GM21529 (cell line): ENCODE results near the gene MBP.

ENCODE experiments used
- ATAC-seq: cut with Tn5 transposase; IDR thresholded peaks from one replicate; pipeline ENCODE4 v1.9.1; 2021; ENCODE audit not compliant: unreplicated experiment

The MBP gene

DNA sequence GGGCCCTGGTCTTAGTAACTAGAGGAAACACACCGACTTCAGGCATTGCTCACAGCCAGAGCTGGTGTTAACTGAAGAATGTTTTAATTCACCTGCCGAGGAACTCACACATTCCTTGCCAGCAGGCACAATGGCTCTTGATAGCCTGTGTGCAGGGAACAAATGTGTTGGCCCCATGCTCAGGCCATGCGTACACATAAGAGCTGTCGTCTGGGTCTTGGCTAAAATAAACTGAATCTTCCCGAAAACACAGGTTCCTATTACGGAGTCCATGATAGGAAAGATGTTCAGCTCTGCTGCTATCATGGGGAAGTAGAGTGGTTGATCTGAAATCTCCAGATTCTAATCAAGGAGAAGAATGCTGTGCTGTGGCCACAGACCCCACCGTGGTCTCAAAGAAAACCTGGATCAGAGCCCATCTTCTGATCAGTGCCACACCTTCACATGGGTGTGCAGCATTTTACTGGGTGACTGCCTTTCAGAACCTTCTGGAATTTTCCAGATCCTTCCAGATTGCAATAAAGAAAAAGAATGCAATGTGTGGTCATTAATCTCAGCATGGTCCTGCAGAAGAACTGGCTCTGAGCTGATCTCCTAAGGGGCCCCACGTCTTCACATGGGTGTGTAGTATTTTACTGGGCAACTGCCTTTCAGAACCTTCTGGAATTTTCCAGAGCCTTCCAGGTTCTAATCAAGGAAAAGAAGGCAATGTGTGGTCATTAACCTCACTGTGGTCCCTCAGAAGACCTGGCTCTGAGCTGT lies 17.2 kb downstream of the MBP start:
- no peak for ATAC-seq

GRCh38 chr18:77114415-77115191 lies 18.0 kb downstream of the MBP start:
- peak; percentile 82 for ATAC-seq

- ATAC-seq: no peak
These were observed 18.5 kb downstream of the MBP start for GRCh38 chr18:77114152-77114414.

DNA sequence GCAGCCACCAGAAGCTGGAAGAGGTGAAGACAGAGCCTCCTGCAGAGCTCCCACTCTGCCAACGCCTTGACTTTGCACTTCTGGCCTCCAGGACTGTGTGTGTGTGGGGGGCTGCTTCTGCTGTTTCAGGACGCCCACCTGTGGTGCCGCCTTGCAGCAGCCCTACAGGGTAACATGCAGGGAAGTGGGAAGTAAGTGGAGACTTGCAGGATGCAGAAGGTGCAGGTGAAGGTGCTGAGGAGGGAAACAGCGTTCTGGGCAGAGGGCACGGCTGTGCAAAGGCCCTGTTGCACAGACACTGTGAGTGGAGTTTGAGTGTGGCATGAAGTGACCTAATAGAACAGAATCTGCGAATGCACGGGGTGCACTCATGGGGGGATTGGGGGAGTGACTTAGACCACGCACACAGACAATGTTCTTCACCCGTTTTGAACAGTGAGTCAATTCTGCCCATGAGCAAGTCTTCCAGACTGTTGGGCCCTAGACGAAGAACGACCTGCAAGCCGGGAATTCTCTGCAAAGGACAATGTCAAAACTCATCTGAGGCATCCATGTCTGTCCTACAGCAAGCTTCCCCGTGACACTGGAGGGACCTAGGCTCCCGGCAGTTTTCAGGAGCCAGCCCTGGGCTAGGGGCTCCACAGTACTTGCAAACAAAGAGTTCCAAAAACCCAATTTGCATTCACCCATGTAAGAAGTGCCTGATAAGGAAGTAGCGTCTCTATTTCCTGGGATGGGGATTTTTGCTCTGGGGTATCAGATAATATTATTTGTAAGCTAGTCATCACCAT lies 19.0 kb downstream of the MBP start:
- ATAC-seq: no peak

DNA sequence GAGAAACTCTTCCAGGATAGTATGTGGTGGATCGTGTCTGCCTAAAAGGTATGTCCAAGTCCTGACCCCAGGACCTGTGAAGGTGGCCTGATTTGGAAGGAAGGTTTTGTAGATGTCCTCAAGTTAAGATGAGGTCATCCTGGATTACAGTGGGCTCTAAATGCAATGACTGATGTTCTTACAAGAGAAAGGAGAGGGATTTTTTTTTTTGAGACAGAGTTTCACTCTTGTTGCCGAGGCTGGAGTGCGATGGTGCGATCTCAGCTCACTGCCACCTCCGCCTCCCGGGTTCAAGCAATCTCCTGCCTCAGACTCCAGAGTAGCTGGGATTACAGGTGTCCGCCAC lies 19.9 kb downstream of the MBP start:
- ATAC-seq: no peak

DNA sequence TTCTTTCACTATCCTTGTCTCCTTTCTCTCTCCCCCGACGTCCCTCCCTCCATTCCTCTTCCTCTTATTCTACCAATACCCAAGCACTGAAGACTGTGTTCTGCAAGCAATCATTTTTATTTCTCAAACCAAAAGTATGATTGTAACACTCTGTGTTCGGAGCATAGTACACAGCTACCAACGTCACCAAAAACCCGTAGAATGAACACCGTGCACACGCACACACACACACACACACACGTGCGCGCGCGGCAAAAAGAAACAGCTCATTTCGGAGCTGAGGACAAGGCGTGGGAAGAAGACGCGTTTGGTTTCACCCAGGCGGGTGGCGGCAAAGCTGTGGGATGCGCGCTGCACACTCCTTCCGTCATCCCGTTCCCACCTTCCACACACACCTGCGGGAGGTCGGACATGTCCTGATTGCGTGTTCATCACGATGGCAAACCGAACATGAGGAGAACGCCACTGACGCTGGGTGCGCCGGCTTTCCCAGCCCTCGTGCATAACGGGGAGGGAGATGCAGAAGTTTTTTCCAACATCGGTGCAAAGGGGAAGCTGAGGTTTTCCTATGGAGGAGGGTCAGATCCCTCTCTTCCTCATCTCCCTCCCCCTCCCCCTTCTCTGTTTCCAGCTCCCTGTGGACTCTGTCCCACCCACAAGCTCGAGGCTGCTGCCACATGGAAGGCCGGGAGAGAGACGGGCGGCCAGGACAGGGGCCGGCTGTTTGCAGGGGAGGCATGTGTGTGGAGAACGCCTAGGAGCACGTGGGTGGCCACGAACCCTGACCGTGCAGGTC lies 20.4 kb downstream of the MBP start:
- no peak for ATAC-seq

- no peak for ATAC-seq
These were observed 21.1 kb downstream of the MBP start for GRCh38 chr18:77111449-77111848.

- ATAC-seq: no peak
These were observed 21.6 kb downstream of the MBP start for GRCh38 chr18:77110936-77111335.

- ATAC-seq: no peak
These were observed 22.2 kb downstream of the MBP start for GRCh38 chr18:77110400-77110799.

DNA sequence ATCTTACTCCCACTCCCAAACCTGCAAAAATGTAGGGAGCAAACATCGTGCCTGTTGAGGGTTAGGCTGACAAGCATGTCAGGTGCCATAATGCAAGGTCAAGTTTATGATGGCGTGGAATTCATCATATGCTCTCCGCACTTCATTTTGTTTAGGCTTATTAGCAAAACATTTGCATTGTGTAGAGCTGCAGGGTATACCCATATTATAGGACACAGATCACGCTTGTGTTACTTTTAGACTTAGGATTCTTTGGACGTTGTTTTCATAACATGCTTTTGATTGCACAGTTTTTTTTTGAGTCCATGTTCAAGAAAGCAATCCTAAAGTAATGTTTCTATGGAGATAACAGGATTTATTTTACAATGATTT lies 22.9 kb downstream of the MBP start:
- ATAC-seq: no peak

DNA sequence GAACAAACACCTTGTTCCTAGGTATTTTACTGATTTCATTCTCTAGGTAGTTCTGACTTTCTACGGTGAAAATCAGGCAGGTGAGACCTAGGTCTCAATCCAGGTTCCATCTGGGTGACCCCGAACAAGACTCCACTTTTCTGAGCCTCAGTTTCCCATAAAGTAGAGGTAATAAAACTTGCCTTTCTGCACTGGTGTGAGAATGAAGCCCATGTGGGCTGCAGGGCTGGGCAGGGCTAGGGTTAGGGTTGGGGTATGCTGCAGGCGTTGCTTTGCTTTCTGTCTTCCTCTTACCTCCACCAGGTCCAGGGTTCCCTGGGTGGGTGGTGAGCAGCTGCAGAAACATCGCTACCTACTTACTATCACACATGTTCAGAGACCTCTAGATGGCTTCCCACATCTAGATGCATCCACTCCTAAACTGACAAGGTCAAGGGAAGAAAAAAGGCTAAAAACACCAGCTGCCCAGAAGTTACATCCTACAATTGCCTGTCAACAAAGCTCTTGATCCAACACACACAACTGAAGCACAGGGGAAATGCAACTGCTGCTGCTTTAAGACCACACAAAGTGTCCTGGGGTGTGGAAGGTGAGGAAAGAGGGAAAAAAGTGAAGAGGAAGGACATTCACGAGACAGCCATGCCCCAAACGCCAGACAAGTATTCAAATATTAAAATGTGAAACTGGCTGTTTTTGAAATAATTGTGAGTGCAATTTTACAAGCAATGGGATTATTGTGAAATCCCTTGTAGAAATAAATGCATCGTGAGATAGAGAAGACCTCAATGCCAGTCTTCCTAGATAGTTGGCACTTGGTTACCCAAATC lies 23.5 kb downstream of the MBP start:
- no peak for ATAC-seq

- peak; percentile 67 for ATAC-seq
These were observed 24.4 kb downstream of the MBP start for GRCh38 chr18:77108001-77108692.

DNA sequence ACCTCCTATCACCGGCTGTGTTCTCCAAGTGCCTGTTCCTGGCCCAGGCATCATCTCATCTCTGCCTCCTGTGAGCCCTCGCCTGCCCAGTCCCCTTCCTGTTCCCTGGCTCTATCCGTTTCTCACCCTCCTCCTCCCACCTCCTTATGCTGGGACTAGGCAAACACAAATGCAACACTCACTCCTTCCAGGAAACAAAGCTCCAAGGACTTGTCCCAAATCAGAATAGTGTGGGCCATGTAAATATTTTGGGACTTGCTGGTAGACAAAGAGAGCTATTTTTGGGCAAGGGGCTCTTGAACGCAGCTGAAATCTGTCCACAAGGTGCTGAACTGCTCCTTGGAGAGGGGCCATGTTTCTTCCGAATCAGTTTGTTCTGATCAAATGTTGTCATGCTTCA lies 25.3 kb downstream of the MBP start:
- no peak for ATAC-seq

- ATAC-seq: no peak
These were observed 26.3 kb downstream of the MBP start for GRCh38 chr18:77106331-77106730.

DNA sequence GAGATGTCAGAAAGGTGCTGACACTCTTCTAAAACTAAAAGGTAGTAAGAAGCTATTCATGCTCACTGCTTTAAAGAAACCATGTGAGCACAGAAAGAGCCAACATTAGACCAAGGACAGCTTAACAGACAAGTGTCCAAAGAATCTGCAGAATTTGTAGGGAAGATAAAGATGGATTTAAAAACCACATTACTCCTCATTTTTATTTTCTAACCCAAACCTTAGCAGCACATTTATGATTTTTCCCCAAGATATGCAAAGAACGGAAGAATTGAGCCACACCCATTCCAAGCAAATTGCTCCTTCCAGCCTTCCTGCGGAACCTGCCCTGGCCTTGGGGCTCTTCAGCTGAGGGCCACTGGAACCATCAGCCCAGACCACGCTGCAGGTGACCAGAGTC lies 26.9 kb downstream of the MBP start:
- ATAC-seq: no peak

DNA sequence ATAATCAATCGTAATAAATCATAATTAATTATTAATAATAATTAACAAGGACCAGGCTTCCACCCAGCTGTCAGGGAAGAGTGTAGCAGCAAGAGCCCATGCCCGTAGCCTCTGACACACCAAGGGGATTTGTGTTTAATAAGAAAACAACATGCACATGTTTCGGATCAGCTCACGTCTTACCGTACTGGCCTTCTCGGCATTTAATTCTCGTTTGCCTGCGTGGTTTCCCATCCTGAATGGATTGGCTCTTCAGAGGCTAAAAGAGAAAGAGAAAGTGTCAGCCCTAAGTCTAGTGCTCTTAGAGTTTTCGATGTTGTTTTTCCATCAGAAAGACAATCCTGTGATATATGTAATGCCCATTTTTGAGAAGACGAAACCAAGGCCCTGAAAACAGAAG lies 27.6 kb downstream of the MBP start:
- ATAC-seq: no peak

- no peak for ATAC-seq
These were observed 28.5 kb downstream of the MBP start for GRCh38 chr18:77103991-77104531.

- ATAC-seq: no peak
These were observed 29.3 kb downstream of the MBP start for GRCh38 chr18:77103187-77103850.
